AG09319 (cell line): ENCODE measurements around the gene NOS2.

Experiments
- DNase-seq: peaks from one replicate; pipeline ENCODE4 v3.0.0-alpha.2; 2010; ENCODE audit warnings: low read depth; ENCODE audit errors: extremely low read depth
- CTCF ChIP-seq: IDR thresholded peaks from 2 replicates; pipeline ENCODE4 v1.5.1; 2011; ENCODE audit warnings: low read depth, mild to moderate bottlenecking, inconsistent platforms, low read length, moderate library complexity

NOS2 gene

DNA sequence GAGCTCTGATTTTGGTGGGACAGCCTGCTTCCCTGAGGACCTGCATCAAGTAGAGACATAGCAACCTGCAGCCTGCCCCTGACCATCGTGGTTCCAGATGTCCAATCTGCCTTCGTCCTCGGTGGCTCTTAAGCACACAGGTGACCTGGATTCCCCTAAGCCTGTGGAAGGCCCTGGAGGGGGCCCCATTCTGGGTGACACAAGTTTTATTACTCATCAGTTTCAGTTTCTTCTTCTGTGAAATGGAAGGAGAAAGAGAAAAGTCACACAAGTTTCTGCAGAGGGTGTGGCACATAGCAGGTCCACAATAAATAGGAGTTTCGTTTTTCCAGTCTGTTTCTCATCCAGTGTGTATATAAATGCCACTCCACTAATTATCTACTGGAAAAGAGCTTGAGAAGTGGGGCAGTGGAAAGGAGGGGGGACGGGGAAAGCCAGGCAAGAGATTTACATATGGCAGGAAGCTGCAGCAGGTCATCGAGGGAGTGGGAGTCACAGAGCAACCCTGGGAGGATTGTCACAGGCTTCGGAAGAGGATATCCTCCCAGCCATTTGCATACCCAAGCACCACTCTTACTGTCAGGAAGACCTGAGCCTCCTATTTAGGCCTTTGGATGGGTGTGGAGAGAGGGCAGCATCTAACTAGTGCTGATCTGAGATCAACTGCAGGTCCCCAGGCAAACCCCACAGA, 10.0 kb upstream of the NOS2 start:
- TF ChIP-seq CTCF, result no peak
- no peak for DNase-seq

GRCh38 chr17:27809555-27809954, 9.2 kb upstream of the NOS2 start:
- no peak for TF ChIP-seq CTCF
- DNase-seq, result no peak

DNA sequence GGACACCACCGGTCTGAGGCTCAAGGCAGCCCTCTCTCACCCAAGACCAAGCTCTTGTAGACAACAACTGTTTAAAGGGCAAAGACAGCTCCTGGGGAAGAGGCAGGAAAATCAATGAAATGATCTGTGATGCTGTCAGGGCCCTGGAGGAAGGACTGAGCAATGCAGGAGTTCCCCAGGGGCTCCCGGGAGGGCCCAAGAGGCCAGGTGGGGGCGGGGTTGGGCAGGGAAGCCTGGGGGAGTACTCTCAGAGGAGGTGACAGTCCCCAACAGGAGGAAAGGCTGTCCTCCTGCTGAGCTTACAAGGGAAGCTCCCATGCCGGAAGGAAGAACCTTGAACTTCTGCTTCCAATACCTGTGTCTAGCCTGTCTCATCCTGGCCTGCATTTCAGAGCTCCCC, 8.3 kb upstream of the NOS2 start:
- TF ChIP-seq CTCF, result no peak
- DNase-seq, result no peak

DNA sequence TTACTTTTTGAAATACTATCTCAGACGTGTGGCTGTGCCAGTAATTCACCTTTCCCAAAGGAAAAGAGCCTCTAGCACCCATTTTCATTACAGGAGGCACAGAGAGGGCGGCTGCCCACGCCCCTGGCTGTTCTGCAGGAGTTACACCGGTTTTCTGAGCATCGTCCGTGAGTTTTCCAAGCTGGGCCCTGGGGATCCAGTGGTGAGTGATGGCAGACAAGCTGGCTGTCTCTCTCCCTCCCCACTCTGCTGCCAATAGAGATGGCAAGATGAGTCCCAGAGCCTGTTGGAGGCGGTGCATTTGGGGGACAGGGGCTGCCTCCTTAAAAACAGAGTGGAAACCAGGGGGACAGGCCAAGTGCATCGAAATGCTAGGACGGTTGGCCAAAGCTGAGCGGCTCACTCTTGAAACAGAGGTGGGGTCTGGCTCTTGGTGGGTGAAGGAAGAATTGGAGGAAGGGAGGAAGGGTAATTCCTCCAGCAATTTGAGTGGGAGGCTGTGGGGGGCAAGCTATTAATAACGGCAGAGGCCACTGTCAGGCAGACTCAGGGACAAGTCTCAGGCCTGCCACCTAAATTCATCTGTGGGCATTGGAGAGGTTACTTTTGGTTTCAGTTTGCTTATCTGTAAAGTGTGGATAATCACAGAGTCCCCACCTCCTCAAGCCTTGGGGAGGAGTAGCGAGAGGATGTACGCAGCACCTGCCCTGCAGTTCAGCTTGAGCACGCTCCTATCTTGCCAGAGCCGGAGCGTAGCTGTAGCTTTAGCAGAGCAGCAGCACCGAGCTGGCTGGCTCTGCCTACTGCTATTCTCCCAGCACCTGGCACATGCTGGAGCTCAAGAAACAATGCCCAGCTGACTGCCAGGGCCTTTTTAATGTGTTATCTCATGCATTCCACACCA, 7.5 kb upstream of the NOS2 start:
- TF ChIP-seq CTCF, result no peak
- DNase-seq, result no peak

- TF ChIP-seq CTCF, result peak; percentile 86
Measured at GRCh38 chr17:27805520-27806146, 5.3 kb upstream of the NOS2 start.

DNA sequence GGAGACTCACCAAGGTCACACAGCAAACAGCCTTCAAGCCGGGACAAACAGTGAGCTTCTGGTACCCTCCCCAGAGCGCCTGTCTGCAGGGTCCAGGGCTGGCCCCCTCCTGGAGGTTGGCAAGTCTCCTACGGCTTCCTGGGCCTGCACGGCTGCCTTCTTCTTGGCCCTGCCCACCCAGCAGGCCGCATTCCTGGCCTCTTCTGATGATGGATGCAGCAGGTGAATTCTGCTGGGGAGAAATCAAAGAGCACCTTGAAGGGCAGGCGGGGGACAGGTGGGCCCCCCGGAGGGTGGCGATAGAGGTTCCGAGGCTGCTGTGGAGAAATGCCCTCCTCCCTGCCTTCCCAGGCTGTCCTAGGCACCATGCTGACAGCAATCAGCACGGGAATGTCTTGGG, 3.8 kb upstream of the NOS2 start:
- no peak for TF ChIP-seq CTCF
- no peak for DNase-seq

More at GRCh38 chr17:27805520-27806146, 5.3 kb upstream of the NOS2 start:
- peak; percentile 73 for DNase-seq
